CD8-positive, alpha-beta memory T cell (primary cell): ENCODE results near the gene GMEB2. TPM values are rescaled to one million over a fixed set of nuclear protein-coding genes. Genes with fewer than 3 reads are reported as not detected.
A peak's percentile ranks its signal among the peaks of the same experiment; 100 is the strongest.

Experiments
- CTCF ChIA-PET: fragments of 350-600 bp; sonication (Branson Sonifier 250); formaldehyde crosslinking; loops from one replicate; lab custom pipeline; 2021; ENCODE audit warnings: antibody characterized with exemption; lab: Charles Lee
- POLR2A ChIA-PET: fragments of 350-600 bp; sonication (Branson Sonifier 250); formaldehyde crosslinking; loops from one replicate; lab custom pipeline; 2021; ENCODE audit warnings: antibody characterized with exemption; lab: Charles Lee
- DNase-seq, 5 donors: peaks; one replicate each; pipeline versions ENCODE4 v3.0.0 to v3.0.0-alpha.2; 2020 to 2022; ENCODE audit warnings: mixed read lengths in 1 of 5
- H3K27ac ChIP-seq: one replicate; pipeline ENCODE4 v1.7.0; 2013; ENCODE audit warnings: low read depth, mild to moderate bottlenecking, low read length, moderate library complexity
- H3K27me3 ChIP-seq: 2 replicates; pipeline ENCODE4 v1.7.0; 2013; ENCODE audit warnings: low read length, mild to moderate bottlenecking; ENCODE audit not compliant: insufficient read depth, poor library complexity, severe bottlenecking
- H3K36me3 ChIP-seq: 2 replicates; pipeline ENCODE4 v1.7.0; 2013; ENCODE audit warnings: mild to moderate bottlenecking, low read length, moderate library complexity; ENCODE audit not compliant: insufficient read depth
- H3K4me1 ChIP-seq: 2 replicates; pipeline ENCODE4 v1.7.0; 2013; ENCODE audit warnings: mild to moderate bottlenecking, low read length, moderate library complexity; ENCODE audit not compliant: insufficient read depth
- H3K4me3 ChIP-seq: 2 replicates; pipeline ENCODE4 v1.7.0; 2013; ENCODE audit warnings: mild to moderate bottlenecking, low read length
- H3K9me3 ChIP-seq: 2 replicates; pipeline ENCODE4 v1.7.0; 2013; ENCODE audit warnings: mild to moderate bottlenecking, low read length
- H3K27ac Mint-ChIP-seq, 8 donors: one replicate each; pipeline ENCODE4 v1.8.0; 2020 to 2021; ENCODE audit warnings: mixed read lengths in 8 of 8, mild to moderate bottlenecking in 6 of 8, inconsistent platforms in 3 of 8, moderate library complexity in 3 of 8
- H3K27me3 Mint-ChIP-seq, 2 donors: one replicate each; pipeline ENCODE4 v1.8.0; 2020 to 2021; ENCODE audit warnings: mixed read lengths in 2 of 2, mild to moderate bottlenecking in 1 of 2, moderate library complexity in 1 of 2
- H3K36me3 Mint-ChIP-seq, 3 donors: one replicate each; pipeline ENCODE4 v1.8.0; 2020 to 2021; ENCODE audit warnings: mixed read lengths in 3 of 3, inconsistent platforms in 1 of 3, mild to moderate bottlenecking in 1 of 3
- H3K4me1 Mint-ChIP-seq, 3 donors: one replicate each; pipeline ENCODE4 v1.8.0; 2020 to 2021; ENCODE audit warnings: mixed read lengths in 3 of 3, inconsistent platforms in 1 of 3, mild to moderate bottlenecking in 1 of 3
- H3K4me3 Mint-ChIP-seq, 7 donors: one replicate each; pipeline ENCODE4 v1.8.0; 2020 to 2021; ENCODE audit warnings: mixed read lengths in 7 of 7, mild to moderate bottlenecking in 6 of 7, moderate library complexity in 4 of 7, inconsistent platforms in 2 of 7
- H3K9me3 Mint-ChIP-seq, 5 donors: one replicate each; pipeline ENCODE4 v1.8.0; 2020 to 2022; ENCODE audit warnings: mixed read lengths in 5 of 5, mild to moderate bottlenecking in 3 of 5, moderate library complexity in 2 of 5, inconsistent platforms in 1 of 5
- polyA plus RNA-seq: library from polyadenylated mRNA; unstranded; fragments of 300-500 nt; fragmentation: Illumina TruSeq; gene quantifications from one replicate; pipeline ENCODE4 v1.2.3, GENCODE V29; 2021
- total RNA-seq, 2 experiments: library from RNA; stranded (reverse); gene quantifications; one replicate each; pipeline ENCODE4 v1.2.3, GENCODE V29; 2021

The GMEB2 gene
- total and polyA plus RNA-seq, 3 experiments from 2014 or later = 14.3 to 15.5 (median 14.8) TPM

DNA sequence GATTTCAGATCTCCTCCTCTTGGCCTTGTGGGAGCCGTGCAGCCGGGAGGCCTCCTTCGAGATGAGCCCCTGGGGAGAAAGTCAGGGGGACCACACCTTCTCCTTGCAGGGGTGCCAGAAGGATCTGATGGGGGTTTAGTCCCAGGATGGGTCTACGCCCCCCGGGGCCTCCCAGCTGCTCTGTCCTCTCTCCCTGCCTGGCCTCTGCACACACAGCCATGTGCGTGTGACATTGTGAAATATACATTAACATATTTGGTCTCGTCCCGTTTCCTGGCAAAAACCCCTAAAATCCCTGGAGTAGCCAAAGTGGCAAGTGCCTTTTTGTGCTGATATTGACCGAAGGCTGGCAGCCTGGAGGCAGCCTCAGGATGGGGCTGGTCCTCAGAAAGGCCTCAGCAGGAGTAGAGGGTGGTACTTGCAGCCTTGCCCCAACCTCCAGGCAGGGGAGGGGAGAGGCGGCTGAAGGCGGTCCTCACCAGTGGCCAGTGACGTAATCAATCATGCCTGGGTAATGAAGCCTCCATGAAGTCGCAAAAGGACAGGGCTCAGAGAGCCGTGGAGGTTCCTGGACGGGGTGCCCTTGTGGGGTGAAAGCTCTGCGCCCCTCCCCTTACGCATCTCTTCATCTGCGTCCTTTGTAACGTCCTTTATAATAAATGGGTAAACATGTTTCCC lies 47.7 kb downstream of the GMEB2 start:
- ChIA-PET CTCF (interaction anchor here (0.6 to 3.9 kb wide), 2 partner anchors 40 to 465 kb away, joined by 3 to 18 read pairs; partner anchors contain the start of gene PTK6), POLR2A (no interaction called here)
- Histone ChIP-seq H3K9me3 (no peaks in the 10 kb centered on the region), H3K27me3 (no peaks in the 10 kb centered on the region), H3K36me3 (no peaks in the 10 kb centered on the region), H3K4me3 (no peak overlapping the region), H3K4me1 (peaks cover 14% of the 10 kb centered on the region), H3K27ac (no peak overlapping the region)
- Mint-ChIP-seq H3K4me1 (peaks cover 3 to 5% (median 4%) of the 10 kb centered on the region in 3 donors), H3K4me3 (no peak overlapping the region), H3K27ac (no peak overlapping the region), H3K27me3 (peaks cover 0 to 4% of the 10 kb centered on the region in 2 donors), H3K9me3 (no peaks in the 10 kb centered on the region), H3K36me3 (no peaks in the 10 kb centered on the region)
- DNase-seq = no peak

DNA sequence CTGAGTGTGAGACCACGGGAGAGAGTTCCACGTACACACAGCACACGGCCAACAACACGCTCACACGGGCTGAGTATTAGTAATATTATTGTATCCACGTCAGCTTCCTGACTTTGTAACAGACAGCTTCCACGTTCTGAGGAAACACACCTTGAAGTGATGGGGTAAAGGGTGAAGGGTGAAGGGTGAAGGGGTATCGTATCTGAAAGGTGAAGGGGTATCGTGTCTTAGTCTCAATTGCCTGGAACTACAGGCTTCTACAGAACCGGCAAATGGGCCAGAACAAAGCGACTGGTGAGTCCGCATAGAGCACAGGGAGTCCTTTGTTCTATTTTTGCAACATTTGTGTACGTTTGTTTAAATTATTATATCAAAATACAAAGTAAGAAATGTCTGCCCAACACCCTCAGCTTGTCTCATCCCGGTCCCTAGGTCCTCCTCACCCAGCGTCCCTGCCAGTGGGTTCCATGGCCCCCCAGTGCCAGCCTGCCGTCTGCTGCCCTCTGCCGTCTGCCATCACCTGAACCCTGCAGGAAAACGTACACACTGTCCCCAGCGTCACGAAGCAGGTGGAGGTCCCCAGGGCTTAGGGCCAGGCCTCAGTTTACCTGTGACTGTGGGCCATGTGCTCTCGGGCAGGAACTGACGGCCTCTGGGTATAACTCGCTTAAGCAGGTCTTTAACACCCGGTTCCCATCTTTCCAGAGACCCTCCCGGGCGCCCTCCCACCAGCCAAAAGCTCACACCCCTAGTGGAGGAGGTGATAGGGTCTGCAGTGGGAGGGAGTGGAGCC lies 48.5 kb downstream of the GMEB2 start:
- Histone ChIP-seq H3K36me3 (no peaks in the 10 kb centered on the region), H3K9me3 (no peaks in the 10 kb centered on the region), H3K27me3 (no peaks in the 10 kb centered on the region), H3K27ac (no peak overlapping the region), H3K4me3 (no peak overlapping the region), H3K4me1 (peaks cover 16% of the 10 kb centered on the region)
- Mint-ChIP-seq H3K27ac (no peak overlapping the region), H3K4me1 (peaks cover 3 to 5% (median 4%) of the 10 kb centered on the region in 3 donors), H3K27me3 (peaks cover 0 to 4% of the 10 kb centered on the region in 2 donors), H3K4me3 (no peak overlapping the region), H3K36me3 (no peaks in the 10 kb centered on the region), H3K9me3 (no peaks in the 10 kb centered on the region)
- POLR2A ChIA-PET = no interaction called here
- CTCF ChIA-PET = interaction anchor here (3.9 kb wide), 1 partner anchor 39 kb away, joined by 18 read pairs; the partner anchor contains the start of gene PTK6
- DNase-seq = no peak

DNA sequence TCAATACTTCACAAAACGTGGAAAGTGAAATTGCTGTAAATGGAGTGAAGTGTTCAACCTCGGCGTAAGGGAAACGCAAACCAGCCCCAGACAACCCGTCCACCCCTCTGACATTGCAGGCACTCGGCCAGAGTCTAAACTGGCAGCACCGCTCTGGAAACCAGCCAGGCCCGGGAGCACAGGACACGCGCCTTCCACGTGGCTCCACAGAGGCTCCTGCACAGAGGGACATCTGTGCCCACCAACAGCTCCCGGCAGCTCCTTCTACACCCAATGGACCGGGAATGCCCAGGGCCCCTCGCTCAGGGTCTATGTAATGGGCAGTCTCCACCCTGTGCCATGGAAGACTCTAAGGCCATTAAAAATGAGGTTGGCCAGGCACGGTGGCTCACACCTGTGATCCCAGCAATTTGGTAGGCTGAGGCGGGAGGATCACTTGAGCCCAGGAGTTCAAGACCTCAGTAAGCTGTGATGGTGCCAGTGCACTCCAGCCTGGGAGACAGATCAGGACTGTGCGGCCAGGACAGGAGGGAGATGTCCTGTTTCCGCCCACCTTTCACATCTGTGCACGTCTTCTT lies 49.5 kb downstream of the GMEB2 start:
- POLR2A ChIA-PET = no interaction called here
- CTCF ChIA-PET = interaction anchor here (1.5 to 3.9 kb wide), 2 partner anchors 38 to 130 kb away, joined by 3 to 18 read pairs; partner anchors contain the start of gene PTK6
- H3K4me3 Mint-ChIP-seq = no peak overlapping the region
- H3K9me3 ChIP-seq = no peaks in the 10 kb centered on the region
- peaks cover 0 to 4% of the 10 kb centered on the region in 2 donors for H3K27me3 Mint-ChIP-seq
- no peaks in the 10 kb centered on the region for H3K27me3 ChIP-seq
- peaks cover 24% of the 10 kb centered on the region for H3K4me1 ChIP-seq
- no peaks in the 10 kb centered on the region for H3K9me3 Mint-ChIP-seq
- no peaks in the 10 kb centered on the region for H3K36me3 Mint-ChIP-seq
- no peak overlapping the region for H3K27ac Mint-ChIP-seq
- DNase-seq = no peak
- H3K4me3 ChIP-seq = no peak overlapping the region
- no peak overlapping the region for H3K27ac ChIP-seq
- no peaks in the 10 kb centered on the region for H3K36me3 ChIP-seq
- peaks cover 3 to 5% (median 4%) of the 10 kb centered on the region in 3 donors for H3K4me1 Mint-ChIP-seq

DNA sequence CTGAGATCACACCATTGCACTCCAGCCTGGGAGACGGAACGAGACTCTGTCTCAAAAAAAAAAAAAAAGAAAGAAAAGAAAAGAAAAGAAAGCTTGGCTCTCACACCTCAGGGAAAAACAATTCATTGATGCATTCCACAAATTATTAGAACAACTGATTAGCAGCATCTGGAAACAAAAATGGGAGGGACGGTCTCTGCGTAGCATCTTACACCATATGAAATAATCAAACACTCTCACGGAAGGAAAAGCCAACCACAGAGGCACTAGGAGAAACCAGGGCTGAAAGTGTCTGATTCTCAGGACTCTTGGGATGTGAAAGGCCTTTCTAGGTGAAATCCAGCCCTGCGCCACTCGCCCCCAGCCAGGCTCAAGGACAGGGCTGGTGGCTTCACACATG lies 50.6 kb downstream of the GMEB2 start:
- Histone ChIP-seq H3K9me3 (no peaks in the 10 kb centered on the region), H3K4me3 (no peak overlapping the region), H3K4me1 (peaks cover 24% of the 10 kb centered on the region), H3K27ac (no peak overlapping the region), H3K27me3 (no peaks in the 10 kb centered on the region), H3K36me3 (no peaks in the 10 kb centered on the region)
- H3K27me3 Mint-ChIP-seq = peaks cover 0 to 4% of the 10 kb centered on the region in 2 donors
- no peaks in the 10 kb centered on the region for H3K9me3 Mint-ChIP-seq
- ChIA-PET POLR2A (no interaction called here), CTCF (interaction anchor here (1.5 to 3.9 kb wide), 2 partner anchors 37 to 131 kb away, joined by 3 to 18 read pairs; partner anchors contain the start of gene PTK6)
- no peak for DNase-seq
- no peak overlapping the region for H3K27ac Mint-ChIP-seq
- H3K4me1 Mint-ChIP-seq = peaks cover 3 to 5% (median 4%) of the 10 kb centered on the region in 3 donors
- H3K4me3 Mint-ChIP-seq = peak overlapping the region in 4 of 7 donors; percentile 17 to 69 (median 36)
- no peaks in the 10 kb centered on the region for H3K36me3 Mint-ChIP-seq

DNA sequence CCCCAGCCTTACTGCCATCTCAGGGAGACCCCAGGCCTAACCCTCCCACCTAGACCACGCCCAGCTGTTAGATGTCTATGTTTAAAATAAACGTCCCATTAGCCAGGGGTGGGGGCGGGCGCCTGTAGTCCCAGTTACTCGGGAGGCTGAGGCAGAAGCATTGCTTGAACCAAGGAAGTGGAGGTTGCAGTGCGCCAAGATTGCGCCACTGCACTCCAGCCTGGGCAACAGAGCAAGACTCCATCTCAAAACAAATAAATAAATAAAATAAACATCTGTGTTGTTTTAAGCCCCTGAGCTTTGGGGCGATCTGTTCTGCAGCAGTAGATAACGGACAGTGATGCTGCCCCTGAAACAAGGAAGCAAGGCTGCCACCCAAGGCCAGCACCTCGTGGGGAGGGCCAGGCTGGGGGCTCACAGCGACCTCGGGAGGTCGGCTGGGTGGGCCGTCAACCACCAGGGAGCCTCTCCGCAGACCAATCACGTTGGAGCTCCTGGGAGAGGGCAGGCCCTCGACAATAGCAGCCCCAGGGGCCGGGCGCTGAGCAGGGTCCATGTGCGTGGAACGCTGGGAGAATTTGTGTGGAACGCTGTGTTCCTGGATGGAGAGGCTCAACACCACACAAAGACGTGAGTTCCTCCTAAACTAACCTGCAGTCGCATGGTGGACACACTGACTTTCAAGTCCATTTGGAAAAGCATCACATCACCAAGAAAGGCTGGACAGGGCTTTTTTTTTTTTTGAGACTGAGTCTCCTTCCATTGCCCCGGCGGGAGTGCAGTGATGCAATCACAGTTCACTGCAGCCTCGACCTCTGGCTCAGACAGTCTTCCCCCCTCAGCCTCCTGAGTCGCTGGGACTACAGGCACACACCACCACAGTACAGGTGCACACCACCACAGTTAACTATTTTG lies 51.8 kb downstream of the GMEB2 start:
- H3K4me3 Mint-ChIP-seq = peak overlapping the region; percentile 32 to 84 (median 66)
- H3K4me3 ChIP-seq = no peak overlapping the region
- peak overlapping the region in 4 of 8 donors; percentile 29 to 72 (median 63) for H3K27ac Mint-ChIP-seq
- no peaks in the 10 kb centered on the region for H3K27me3 ChIP-seq
- POLR2A ChIA-PET = interaction anchor here (0.6 to 1.9 kb wide), 2 partner anchors 54 to 149 kb away, joined by 3 to 7 read pairs; partner anchors contain the start of gene PPDPF
- no peaks in the 10 kb centered on the region for H3K36me3 ChIP-seq
- no peaks in the 10 kb centered on the region for H3K36me3 Mint-ChIP-seq
- H3K27me3 Mint-ChIP-seq = peaks cover 0 to 4% of the 10 kb centered on the region in 2 donors
- DNase-seq = no peak
- H3K27ac ChIP-seq = no peak overlapping the region
- H3K9me3 ChIP-seq = no peaks in the 10 kb centered on the region
- peaks cover under 1 to 4% (median 3%) of the 10 kb centered on the region in 3 donors for H3K4me1 Mint-ChIP-seq
- peaks cover 16% of the 10 kb centered on the region for H3K4me1 ChIP-seq
- CTCF ChIA-PET = interaction anchor here (1.9 to 4.0 kb wide), 2 partner anchors 36 to 67 kb away, joined by 10 to 20 read pairs; partner anchors contain the start of gene PTK6
- H3K9me3 Mint-ChIP-seq = no peaks in the 10 kb centered on the region

DNA sequence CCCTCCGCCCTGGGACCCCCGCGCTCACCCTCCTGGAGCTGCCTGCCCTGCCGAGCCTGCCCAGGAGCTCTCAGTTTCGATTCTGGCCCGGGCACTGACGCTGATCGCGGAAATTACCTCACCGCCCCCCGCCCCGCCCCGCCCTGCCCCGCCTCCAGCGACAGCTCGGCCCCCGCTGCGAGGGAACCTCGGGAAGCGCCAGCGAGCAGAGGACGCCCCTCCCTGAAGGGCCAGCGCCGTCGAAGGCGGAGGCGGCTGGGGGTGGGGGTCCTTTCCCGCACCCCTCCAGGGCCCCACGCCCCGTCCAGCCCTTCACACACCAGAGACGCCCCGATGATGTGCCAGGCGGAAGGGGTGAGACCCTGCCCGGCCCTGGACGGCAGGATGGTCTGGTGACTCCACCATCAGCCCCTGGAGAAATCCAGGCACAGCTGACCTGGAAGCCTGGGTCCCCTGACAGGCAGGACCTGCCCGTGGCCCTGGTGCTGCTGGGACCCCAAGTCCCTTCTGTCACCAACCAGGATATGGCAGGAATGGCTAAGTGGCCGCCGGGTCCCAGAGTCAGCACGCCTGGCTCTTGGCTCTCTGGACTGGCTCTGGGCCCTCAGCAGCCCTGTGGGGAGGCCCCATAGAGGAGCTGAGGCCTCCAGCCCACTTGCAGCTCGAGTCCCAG lies 52.6 kb downstream of the GMEB2 start, which contains the start of gene HELZ2:
Gene HELZ2 (minus strand): TSS at position 84 of the 673 bp plus-strand sequence. CDS start 1,854 bp downstream, outside the sequence.
- peaks cover 0 to 4% of the 10 kb centered on the region in 2 donors for H3K27me3 Mint-ChIP-seq
- no peaks in the 10 kb centered on the region for H3K27me3 ChIP-seq
- H3K36me3 ChIP-seq = no peaks in the 10 kb centered on the region
- DNase-seq = peak; percentile 40 to 86 (median 68)
- H3K4me3 Mint-ChIP-seq = peak within 1 kb of the TSS; percentile 66 to 94 (median 78)
- no peaks in the 10 kb centered on the region for H3K36me3 Mint-ChIP-seq
- H3K4me3 ChIP-seq = peak within 1 kb of the TSS; percentile 62
- H3K4me1 ChIP-seq = peaks cover 20% of the 10 kb centered on the region
- ChIA-PET POLR2A (interaction anchor here (0.6 to 1.9 kb wide), 4 partner anchors 36 to 149 kb away, joined by 3 to 7 read pairs (median 4); partner anchors contain the start of genes GMEB2 and PPDPF), CTCF (interaction anchor here (1.0 to 4.0 kb wide), 4 partner anchors 36 to 84 kb away, joined by 3 to 20 read pairs (median 7); partner anchors contain the start of genes PPDPF, PTK6 and RTEL1)
- H3K27ac Mint-ChIP-seq = peak within 1 kb of the TSS in 7 of 8 donors; percentile 36 to 94 (median 80)
- H3K9me3 Mint-ChIP-seq = no peaks in the 10 kb centered on the region
- H3K9me3 ChIP-seq = no peaks in the 10 kb centered on the region
- H3K27ac ChIP-seq = peak within 1 kb of the TSS; percentile 70
- H3K4me1 Mint-ChIP-seq = peaks cover 3 to 7% (median 4%) of the 10 kb centered on the region in 3 donors
